Lower lobe of right lung (tissue), 2 donors: ENCODE results near the gene SPRN. TPM values are rescaled to one million over a fixed set of nuclear protein-coding genes. Genes with fewer than 3 reads are reported as not detected.
"Not testable (repeated sequence)": the region's sequence is repeated elsewhere in the genome, so short reads cannot be mapped to it uniquely, and the experiment has no call there.

ENCODE experiments used
- ATAC-seq, 2 donors: fragments of 200-7000 bp; cut with Tn5 transposase; one replicate each; pipeline ENCODE4 v1.9.1; 2020 to 2022; ENCODE audit warnings: mild to moderate bottlenecking in 2 of 2, moderate library complexity in 2 of 2
- DNase-seq: peaks from one replicate; pipeline ENCODE4 v3.0.0-alpha.2; 2020
- H3K27ac ChIP-seq: fragments of 200-600 bp; one replicate; pipeline ENCODE4 v1.8.0; 2022
- H3K27me3 ChIP-seq: fragments of 200-600 bp; one replicate; pipeline ENCODE4 v1.8.0; 2022; ENCODE audit warnings: low read depth
- H3K36me3 ChIP-seq: fragments of 200-600 bp; one replicate; pipeline ENCODE4 v1.8.0; 2022; ENCODE audit warnings: mild to moderate bottlenecking
- H3K4me1 ChIP-seq: fragments of 200-600 bp; one replicate; pipeline ENCODE4 v1.8.0; 2022
- H3K4me3 ChIP-seq: fragments of 200-600 bp; one replicate; pipeline ENCODE4 v1.8.0; 2022; ENCODE audit warnings: mild to moderate bottlenecking
- H3K9me3 ChIP-seq: fragments of 200-600 bp; one replicate; pipeline ENCODE4 v1.8.0; 2022
- intact Hi-C: fragments of 100-400 bp; cut with DNase I; formaldehyde crosslinking; loops from one replicate; pipeline ENCODE4 v1.11.0; 2022
- total RNA-seq: library from RNA; stranded (reverse); fragmentation: NEBNext Ultra II Directional; extraction: Animal tissue kit (Norgen Biotek cat#: 25700); gene quantifications from one replicate; pipeline ENCODE4 v1.2.1, GENCODE V29; 2021
- TF ChIP-seq, protein P1 (sequence below): fragments of 200-600 bp; IDR thresholded peaks from one replicate; pipeline ENCODE4 v1.8.0; 2022; ENCODE audit warnings: antibody characterized with exemption, mild to moderate bottlenecking
- donor health status: DM: no; HTN: yes; CAD: no; lungs with severe emphysema.

SPRN gene
- total RNA-seq, 1 donor from 2014 or later = not detected

DNA sequence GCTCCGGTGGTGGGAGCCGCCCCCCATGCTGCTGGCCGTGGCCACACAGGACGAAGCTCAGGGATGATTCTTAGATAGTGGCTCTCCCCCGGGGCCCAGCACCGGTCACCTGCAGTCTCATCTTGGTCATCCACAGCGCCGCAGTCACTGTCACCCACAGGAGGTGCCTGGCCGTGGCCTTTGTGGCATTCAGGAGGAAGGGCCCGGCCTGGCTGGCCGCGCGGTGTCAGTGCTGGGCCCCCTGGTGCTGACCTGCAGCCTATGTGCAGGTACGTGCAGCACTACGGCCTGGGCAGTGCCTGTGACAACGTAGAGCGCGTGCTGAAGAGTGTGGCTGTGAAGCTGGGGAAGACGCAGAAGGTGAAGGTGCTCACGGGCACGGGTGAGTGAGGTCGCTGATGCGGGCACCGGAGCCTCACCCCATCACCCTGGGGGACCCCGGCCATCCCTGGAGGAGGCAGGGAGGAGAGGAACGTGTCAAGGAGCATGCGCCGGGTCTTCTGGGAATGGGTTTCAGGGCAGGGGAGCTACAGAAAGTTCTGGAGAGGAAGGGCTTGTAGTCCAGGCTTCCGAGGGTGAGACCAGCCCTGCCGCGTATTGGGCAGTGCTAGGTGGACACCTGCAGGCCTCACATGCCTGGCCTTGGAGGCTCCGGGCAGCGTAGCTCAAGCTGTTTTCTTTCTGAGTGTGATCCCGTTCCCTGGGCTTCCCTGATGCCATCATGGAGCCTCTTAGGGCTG is 5.0 kb downstream of the SPRN start:
- Histone ChIP-seq H3K27me3 (no peaks in the 10 kb centered on the region), H3K36me3 (peaks cover 27% of the 10 kb centered on the region), H3K27ac (no peak overlapping the region), H3K9me3 (no peaks in the 10 kb centered on the region), H3K4me3 (no peak overlapping the region), H3K4me1 (no peaks in the 10 kb centered on the region)
- DNase-seq (peak; percentile 41), ATAC-seq (peak in 1 of 2 donors; percentile 28)
- TF ChIP-seq, protein P1, sequence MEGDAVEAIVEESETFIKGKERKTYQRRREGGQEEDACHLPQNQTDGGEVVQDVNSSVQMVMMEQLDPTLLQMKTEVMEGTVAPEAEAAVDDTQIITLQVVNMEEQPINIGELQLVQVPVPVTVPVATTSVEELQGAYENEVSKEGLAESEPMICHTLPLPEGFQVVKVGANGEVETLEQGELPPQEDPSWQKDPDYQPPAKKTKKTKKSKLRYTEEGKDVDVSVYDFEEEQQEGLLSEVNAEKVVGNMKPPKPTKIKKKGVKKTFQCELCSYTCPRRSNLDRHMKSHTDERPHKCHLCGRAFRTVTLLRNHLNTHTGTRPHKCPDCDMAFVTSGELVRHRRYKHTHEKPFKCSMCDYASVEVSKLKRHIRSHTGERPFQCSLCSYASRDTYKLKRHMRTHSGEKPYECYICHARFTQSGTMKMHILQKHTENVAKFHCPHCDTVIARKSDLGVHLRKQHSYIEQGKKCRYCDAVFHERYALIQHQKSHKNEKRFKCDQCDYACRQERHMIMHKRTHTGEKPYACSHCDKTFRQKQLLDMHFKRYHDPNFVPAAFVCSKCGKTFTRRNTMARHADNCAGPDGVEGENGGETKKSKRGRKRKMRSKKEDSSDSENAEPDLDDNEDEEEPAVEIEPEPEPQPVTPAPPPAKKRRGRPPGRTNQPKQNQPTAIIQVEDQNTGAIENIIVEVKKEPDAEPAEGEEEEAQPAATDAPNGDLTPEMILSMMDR = no peak
- intact Hi-C loops = no loop called here

DNA sequence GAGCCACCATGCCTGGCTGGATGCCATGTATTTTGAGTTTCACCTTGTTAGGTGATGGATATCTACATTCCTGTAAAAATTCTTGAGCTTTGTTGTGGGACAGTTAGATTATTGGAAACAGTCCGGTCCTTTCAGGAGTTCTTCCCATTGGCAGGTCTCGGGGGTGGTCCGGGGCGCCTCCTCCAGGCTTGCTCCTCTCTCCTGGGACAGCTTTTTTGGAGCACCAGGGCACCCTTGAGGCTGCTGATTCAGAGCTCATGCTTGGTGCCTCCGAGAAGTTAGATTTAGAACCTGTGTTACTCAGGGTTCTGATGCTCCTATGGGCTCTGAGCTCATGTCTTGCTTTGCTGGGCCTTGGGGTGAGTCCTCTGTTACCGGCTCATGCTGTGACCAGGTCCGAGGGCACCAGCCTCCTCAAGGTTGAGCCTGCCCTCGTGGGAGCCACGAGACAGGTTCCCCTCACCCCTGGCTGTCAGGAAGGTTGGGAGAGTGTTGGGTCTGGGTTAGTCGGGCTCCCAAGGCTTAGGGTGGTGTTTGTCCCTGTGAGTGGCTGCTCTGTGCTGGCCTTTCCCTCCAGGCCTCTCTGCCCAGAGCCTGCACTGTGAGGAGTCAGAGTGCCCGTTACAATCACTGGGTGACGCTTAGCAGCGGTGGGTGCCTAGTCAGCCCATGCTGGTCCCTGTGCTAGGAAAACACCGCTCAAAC is 6.0 kb downstream of the SPRN start:
- Histone ChIP-seq H3K27ac (no peak overlapping the region), H3K4me1 (no peaks in the 10 kb centered on the region), H3K36me3 (peaks cover 28% of the 10 kb centered on the region), H3K4me3 (no peak overlapping the region), H3K27me3 (no peaks in the 10 kb centered on the region), H3K9me3 (no peaks in the 10 kb centered on the region)
- no peak for ATAC-seq
- peak; percentile 34 for DNase-seq
- intact Hi-C loops = no loop called here
- TF ChIP-seq, protein P1 = no peak

DNA sequence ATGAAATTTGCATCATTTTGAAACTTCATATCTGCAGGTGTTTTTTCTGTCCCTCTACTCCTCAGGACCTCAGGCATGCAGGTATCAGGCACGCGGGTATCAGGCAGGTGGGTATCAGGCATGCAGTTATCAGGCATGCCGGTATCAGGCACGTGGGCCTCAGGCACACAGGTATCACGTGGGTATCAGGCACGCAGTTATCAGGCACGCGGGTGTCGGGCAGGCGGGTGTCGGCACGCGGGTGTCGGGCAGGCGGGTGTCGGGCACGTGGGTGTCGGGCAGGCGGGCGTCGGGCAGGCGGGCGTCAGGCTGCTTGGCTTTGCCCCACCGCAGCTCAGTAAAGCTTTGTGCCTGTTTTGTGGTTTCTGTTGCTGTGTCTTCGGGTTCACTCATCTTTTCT is 8.7 kb downstream of the SPRN start:
- Histone ChIP-seq H3K4me1 (no peaks in the 10 kb centered on the region), H3K9me3 (peaks cover 17% of the 10 kb centered on the region), H3K36me3 (peaks cover 45% of the 10 kb centered on the region), H3K27me3 (no peaks in the 10 kb centered on the region), H3K4me3 (no peak overlapping the region), H3K27ac (no peak overlapping the region)
- ATAC-seq (no peak), DNase-seq (peak; percentile 20)
- intact Hi-C loops = no loop called here
- TF ChIP-seq, protein P1 = no peak

- H3K27me3 ChIP-seq, ATAC-seq, H3K27ac ChIP-seq, H3K4me1 ChIP-seq, intact Hi-C loops, DNase-seq, H3K4me3 ChIP-seq: not testable (repeated sequence)
- H3K36me3 ChIP-seq = peaks cover 45% of the 10 kb centered on the region
- peaks cover 17% of the 10 kb centered on the region for H3K9me3 ChIP-seq
Observed at GRCh38 chr10:133414401-133414800, 10.0 kb downstream of the SPRN start.

- TF ChIP-seq, protein P1 = no peak
- DNase-seq (no peak), ATAC-seq (no peak)
- Histone ChIP-seq H3K4me3 (no peak overlapping the region), H3K4me1 (no peaks in the 10 kb centered on the region), H3K27ac (no peak overlapping the region), H3K9me3 (peaks cover 17% of the 10 kb centered on the region), H3K27me3 (no peaks in the 10 kb centered on the region), H3K36me3 (peaks cover 39% of the 10 kb centered on the region)
- intact Hi-C loops = no loop called here
Observed at GRCh38 chr10:133412381-133412711, 12.1 kb downstream of the SPRN start.
